ENCODE results near the gene CCDC174.

GRCh38 chr3:14716591-14716990, 65.0 kb downstream of the CCDC174 start:
- TF ChIP-seq, protein P1, sequence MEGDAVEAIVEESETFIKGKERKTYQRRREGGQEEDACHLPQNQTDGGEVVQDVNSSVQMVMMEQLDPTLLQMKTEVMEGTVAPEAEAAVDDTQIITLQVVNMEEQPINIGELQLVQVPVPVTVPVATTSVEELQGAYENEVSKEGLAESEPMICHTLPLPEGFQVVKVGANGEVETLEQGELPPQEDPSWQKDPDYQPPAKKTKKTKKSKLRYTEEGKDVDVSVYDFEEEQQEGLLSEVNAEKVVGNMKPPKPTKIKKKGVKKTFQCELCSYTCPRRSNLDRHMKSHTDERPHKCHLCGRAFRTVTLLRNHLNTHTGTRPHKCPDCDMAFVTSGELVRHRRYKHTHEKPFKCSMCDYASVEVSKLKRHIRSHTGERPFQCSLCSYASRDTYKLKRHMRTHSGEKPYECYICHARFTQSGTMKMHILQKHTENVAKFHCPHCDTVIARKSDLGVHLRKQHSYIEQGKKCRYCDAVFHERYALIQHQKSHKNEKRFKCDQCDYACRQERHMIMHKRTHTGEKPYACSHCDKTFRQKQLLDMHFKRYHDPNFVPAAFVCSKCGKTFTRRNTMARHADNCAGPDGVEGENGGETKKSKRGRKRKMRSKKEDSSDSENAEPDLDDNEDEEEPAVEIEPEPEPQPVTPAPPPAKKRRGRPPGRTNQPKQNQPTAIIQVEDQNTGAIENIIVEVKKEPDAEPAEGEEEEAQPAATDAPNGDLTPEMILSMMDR (IDR thresholded peaks at IDR 0.05; ENCODE audit: low read depth, low read length) = no peak
- TF ChIP-seq POLR2A (IDR thresholded peaks at IDR 0.05; ENCODE audit: extremely low read depth, insufficient read length) (no peak), MYC (IDR thresholded peaks at IDR 0.05; ENCODE audit: low read depth, low read length) (no peak)
